ENCODE results near the gene RAB21.

DNA sequence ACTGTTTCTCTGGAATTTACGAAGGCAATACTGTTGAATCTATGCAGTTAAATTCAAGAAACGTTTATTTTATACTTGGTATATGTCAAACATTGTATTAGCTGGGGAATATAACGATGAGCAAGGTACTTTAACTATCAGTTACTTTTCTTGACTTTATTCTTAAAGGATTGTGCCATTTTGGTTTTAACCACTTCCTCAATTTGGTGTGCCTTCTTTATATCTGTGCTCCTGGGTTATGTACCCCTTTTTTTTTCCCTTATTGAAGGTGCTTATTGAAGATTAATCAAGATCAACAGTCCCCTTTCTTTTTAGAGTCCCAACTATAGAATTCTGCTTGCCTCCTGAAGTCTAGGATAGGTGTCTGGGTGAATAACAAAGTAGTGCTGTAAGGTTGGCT is 5.8 kb downstream of the RAB21 start:
- TF ChIP-seq CTCF (IDR thresholded peaks at IDR 0.05) (no peak), POLR2AphosphoS5 (IDR thresholded peaks at IDR 0.05) (no peak), POLR2A (IDR thresholded peaks at IDR 0.05; ENCODE audit: low read depth) (no peak), EP300 (IDR thresholded peaks at IDR 0.05) (no peak)
